Neural crest cell (in vitro differentiated cells): ENCODE measurements around the gene TGM3. TPM values are rescaled to one million over a fixed set of nuclear protein-coding genes. Genes with fewer than 3 reads are reported as not detected.

Experiments
- DNase-seq: peaks from one replicate; pipeline ENCODE4 v3.0.0; 2021; ENCODE audit warnings: low read depth, mixed read lengths, low spot score
- H3K27ac Mint-ChIP-seq: one replicate; pipeline ENCODE4 v1.8.0; 2021; ENCODE audit warnings: mild to moderate bottlenecking, mixed read lengths; ENCODE audit not compliant: unreplicated experiment
- H3K27me3 Mint-ChIP-seq: 2 replicates; pipeline ENCODE4 v1.8.0; 2021; ENCODE audit warnings: low read depth, mild to moderate bottlenecking, mixed read lengths
- H3K36me3 Mint-ChIP-seq: 2 replicates; pipeline ENCODE4 v1.8.0; 2021; ENCODE audit warnings: low read depth, mild to moderate bottlenecking, mixed read lengths
- H3K4me1 Mint-ChIP-seq: 2 replicates; pipeline ENCODE4 v1.8.0; 2021; ENCODE audit warnings: mixed read lengths
- H3K4me3 Mint-ChIP-seq: one replicate; pipeline ENCODE4 v1.8.0; 2021; ENCODE audit warnings: mild to moderate bottlenecking, mixed read lengths
- H3K9me3 Mint-ChIP-seq: 2 replicates; pipeline ENCODE4 v1.8.0; 2021; ENCODE audit warnings: mixed read lengths
- total RNA-seq: library from RNA; stranded (reverse); gene quantifications from 2 replicates; pipeline ENCODE4 v1.2.1, GENCODE V29; 2021
- TF ChIP-seq, protein P1 (sequence below): fragments of 200-600 bp; sonication (generic); conservative IDR thresholded peaks from 2 replicates; pipeline ENCODE4 v1.5.0; 2021; ENCODE audit warnings: antibody characterized with exemption, mild to moderate bottlenecking

The TGM3 gene
- total RNA-seq, 1 donor from 2014 or later = 0.23 TPM

GRCh38 chr20:2342243-2342642 lies 46.4 kb downstream of the TGM3 start:
- H3K4me3 Mint-ChIP-seq = no peak overlapping the region
- H3K9me3 Mint-ChIP-seq = peaks cover 7% of the 10 kb centered on the region
- no peaks in the 10 kb centered on the region for H3K4me1 Mint-ChIP-seq
- H3K36me3 Mint-ChIP-seq = no peaks in the 10 kb centered on the region
- DNase-seq = no peak
- H3K27ac Mint-ChIP-seq = no peak overlapping the region
- H3K27me3 Mint-ChIP-seq = peaks cover 3% of the 10 kb centered on the region
- TF ChIP-seq, protein P1, sequence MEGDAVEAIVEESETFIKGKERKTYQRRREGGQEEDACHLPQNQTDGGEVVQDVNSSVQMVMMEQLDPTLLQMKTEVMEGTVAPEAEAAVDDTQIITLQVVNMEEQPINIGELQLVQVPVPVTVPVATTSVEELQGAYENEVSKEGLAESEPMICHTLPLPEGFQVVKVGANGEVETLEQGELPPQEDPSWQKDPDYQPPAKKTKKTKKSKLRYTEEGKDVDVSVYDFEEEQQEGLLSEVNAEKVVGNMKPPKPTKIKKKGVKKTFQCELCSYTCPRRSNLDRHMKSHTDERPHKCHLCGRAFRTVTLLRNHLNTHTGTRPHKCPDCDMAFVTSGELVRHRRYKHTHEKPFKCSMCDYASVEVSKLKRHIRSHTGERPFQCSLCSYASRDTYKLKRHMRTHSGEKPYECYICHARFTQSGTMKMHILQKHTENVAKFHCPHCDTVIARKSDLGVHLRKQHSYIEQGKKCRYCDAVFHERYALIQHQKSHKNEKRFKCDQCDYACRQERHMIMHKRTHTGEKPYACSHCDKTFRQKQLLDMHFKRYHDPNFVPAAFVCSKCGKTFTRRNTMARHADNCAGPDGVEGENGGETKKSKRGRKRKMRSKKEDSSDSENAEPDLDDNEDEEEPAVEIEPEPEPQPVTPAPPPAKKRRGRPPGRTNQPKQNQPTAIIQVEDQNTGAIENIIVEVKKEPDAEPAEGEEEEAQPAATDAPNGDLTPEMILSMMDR = no peak

DNA sequence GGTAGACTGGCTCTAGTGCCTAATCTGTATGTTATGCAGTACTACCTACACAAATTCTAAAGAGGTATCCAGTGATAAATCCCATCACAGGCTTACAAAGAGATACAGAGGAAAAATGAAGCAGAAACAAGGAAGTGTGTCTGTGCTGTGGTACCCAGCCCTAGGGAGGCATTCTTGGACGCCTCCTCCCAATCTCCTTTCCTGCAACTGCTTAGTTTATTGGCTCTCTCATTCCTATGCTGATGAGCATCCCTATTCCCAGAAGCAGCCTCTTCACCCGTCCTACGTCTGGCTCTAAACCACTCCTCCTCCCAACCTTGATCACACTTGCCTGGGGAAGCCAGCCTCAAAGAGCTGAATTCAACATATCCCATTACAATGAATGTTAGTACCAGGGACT lies 50.4 kb downstream of the TGM3 start:
- Mint-ChIP-seq H3K27ac (no peak overlapping the region), H3K4me3 (no peak overlapping the region), H3K4me1 (no peaks in the 10 kb centered on the region), H3K27me3 (peaks cover 3% of the 10 kb centered on the region), H3K36me3 (no peaks in the 10 kb centered on the region), H3K9me3 (peaks cover 10% of the 10 kb centered on the region)
- DNase-seq = no peak
- TF ChIP-seq, protein P1 = no peak

DNA sequence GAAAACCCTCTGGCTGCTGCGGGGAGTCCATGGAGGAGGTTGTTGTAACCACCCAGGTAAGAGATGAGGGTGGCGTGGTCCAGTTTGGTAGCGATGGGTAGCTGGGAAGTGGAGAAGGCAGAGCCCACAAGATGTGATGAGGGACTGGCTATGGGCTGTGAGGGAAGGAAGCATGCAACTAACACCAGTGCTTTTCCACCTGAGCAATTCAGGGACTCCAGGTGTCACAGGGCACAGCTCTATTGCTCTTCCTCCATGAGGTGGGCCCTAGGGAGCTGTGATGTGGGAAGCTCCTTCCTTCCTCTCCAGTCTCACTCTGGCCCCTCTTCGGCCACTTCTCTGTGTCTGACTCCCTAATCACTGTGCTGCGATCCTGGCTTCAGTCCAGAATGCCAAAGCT lies 52.5 kb downstream of the TGM3 start:
- Mint-ChIP-seq H3K27me3 (peaks cover 3% of the 10 kb centered on the region), H3K36me3 (no peaks in the 10 kb centered on the region), H3K27ac (no peak overlapping the region), H3K9me3 (peaks cover 4% of the 10 kb centered on the region), H3K4me1 (peaks cover 8% of the 10 kb centered on the region), H3K4me3 (no peak overlapping the region)
- TF ChIP-seq, protein P1 = no peak
- DNase-seq = no peak

DNA sequence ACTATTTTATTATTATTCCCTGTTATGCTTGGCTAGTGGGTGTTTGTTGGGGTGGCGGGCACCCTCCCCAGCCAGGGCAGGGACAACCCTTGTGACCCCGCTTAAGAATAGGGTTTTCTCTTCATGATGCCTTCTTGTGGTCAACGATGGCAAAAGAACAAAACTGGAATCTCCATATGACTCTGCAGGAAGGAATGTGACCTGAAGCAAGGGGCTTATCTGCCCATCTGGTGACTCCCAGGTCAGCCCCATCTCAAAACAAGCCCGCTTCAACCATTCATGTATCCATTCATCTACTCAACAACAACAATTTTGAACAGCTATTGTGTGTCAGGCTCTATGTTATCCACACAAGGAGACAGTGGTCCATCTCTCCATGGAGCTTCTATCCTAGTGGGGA lies 54.0 kb downstream of the TGM3 start:
- H3K36me3 Mint-ChIP-seq = no peaks in the 10 kb centered on the region
- DNase-seq = no peak
- peaks cover 4% of the 10 kb centered on the region for H3K9me3 Mint-ChIP-seq
- H3K4me1 Mint-ChIP-seq = peaks cover 8% of the 10 kb centered on the region
- TF ChIP-seq, protein P1 = no peak
- peaks cover 3% of the 10 kb centered on the region for H3K27me3 Mint-ChIP-seq
- H3K4me3 Mint-ChIP-seq = no peak overlapping the region
- H3K27ac Mint-ChIP-seq = no peak overlapping the region

DNA sequence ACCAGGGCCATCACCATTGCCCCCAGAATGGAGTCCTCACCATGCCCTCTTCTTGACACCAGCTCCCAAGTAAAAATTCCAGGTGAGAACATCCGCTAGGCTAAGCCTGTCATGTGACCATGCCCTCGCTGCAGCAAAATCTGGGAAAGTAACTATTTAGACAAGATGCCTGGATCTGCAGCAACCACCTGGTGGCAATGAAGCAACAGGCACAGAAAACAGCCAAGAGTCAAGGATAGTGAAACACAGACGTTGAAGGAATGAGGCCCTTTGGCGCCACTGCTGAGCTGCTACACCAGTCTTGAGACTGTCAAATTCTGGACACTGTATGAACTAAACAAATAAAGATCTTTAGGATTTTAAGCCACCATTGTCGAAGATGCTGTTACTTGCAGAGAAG lies 54.8 kb downstream of the TGM3 start:
- Mint-ChIP-seq H3K4me1 (peaks cover 8% of the 10 kb centered on the region), H3K4me3 (no peak overlapping the region), H3K27ac (no peak overlapping the region), H3K27me3 (peaks cover 1% of the 10 kb centered on the region), H3K9me3 (peaks cover 4% of the 10 kb centered on the region), H3K36me3 (no peaks in the 10 kb centered on the region)
- DNase-seq = no peak
- TF ChIP-seq, protein P1 = no peak

DNA sequence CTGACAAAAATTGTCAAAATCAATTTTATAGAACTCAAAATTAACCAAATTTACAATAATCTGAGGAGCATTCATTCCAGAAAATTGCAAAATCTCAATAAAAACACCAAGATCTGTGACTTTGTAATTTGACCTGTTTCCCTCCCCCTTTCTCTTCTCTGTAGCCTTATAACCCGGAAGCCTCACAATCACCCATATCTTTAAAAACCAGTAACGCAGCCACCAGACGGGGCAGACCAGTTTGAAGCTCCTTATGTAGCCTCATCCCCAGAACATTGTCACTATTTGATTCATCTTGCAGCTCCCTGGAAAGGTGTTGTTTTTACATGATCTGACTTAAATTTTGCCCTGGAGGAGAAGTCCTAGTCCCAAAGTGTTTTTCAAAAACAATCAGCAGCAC lies 57.4 kb downstream of the TGM3 start:
- no peak overlapping the region for H3K4me3 Mint-ChIP-seq
- H3K9me3 Mint-ChIP-seq = peaks cover 3% of the 10 kb centered on the region
- peaks cover 8% of the 10 kb centered on the region for H3K4me1 Mint-ChIP-seq
- H3K36me3 Mint-ChIP-seq = no peaks in the 10 kb centered on the region
- TF ChIP-seq, protein P1 = no peak
- no peak overlapping the region for H3K27ac Mint-ChIP-seq
- no peak for DNase-seq
- peaks cover 3% of the 10 kb centered on the region for H3K27me3 Mint-ChIP-seq
